ENCODE results near the gene ZNF566. TPM values are rescaled to one million over a fixed set of nuclear protein-coding genes. Genes with fewer than 3 reads are reported as not detected.

ZNF566 gene
- total and polyA plus RNA-seq, 2 of the 13 experiments (the other 11 are each of a cell fraction or from before 2014, with no cell fraction given), result 4.8 to 13.7 TPM

- TF ChIP-seq U2AF1 (optimal IDR thresholded peaks at IDR 0.05; ENCODE audit: low read depth, low read length) (no peak), DMTF1 (CRISPR knock-in tag; IDR thresholded peaks at IDR 0.05) (no peak), ZEB1 (IDR thresholded peaks at IDR 0.05; ENCODE audit: insufficient replicate concordance, low read depth) (no peak), ERF (CRISPR knock-in tag; IDR thresholded peaks at IDR 0.05) (no peak), E2F1 (CRISPR knock-in tag; IDR thresholded peaks at IDR 0.05) (no peak), ZNF678 (CRISPR knock-in tag; IDR thresholded peaks at IDR 0.05) (no peak), ZBTB33 (CRISPR knock-in tag; IDR thresholded peaks at IDR 0.05) (no peak), ZNF496 (CRISPR knock-in tag; IDR thresholded peaks at IDR 0.05; ENCODE audit: insufficient replicate concordance) (no peak), PAWR (CRISPR knock-in tag; IDR thresholded peaks at IDR 0.05; ENCODE audit: borderline replicate concordance) (no peak), ARNT2 (CRISPR knock-in tag; IDR thresholded peaks at IDR 0.05; ENCODE audit: low read depth) (no peak), REST (IDR thresholded peaks at IDR 0.05; ENCODE audit: borderline replicate concordance in 1 of 2, low read depth in 1 of 2, low read length in 2 of 2) (no peak), ZNF331 (CRISPR knock-in tag; IDR thresholded peaks at IDR 0.05) (no peak), MTF1 (CRISPR knock-in tag; IDR thresholded peaks at IDR 0.05) (no peak; the same call in 1 of the 2 replicates), KDM2A (CRISPR knock-in tag; IDR thresholded peaks at IDR 0.05; ENCODE audit: borderline replicate concordance, low read depth) (peak; percentile 59; the same call in 1 of the 2 replicates), TAF1 (CRISPR knock-in tag; IDR thresholded peaks at IDR 0.05) (peak; percentile 69), PITX1 (CRISPR knock-in tag; IDR thresholded peaks at IDR 0.05) (no peak), ELF4 (CRISPR knock-in tag; IDR thresholded peaks at IDR 0.05; ENCODE audit: borderline replicate concordance) (no peak), HNRNPLL (IDR thresholded peaks at IDR 0.05; ENCODE audit: low read depth, low read length, poor library complexity, severe bottlenecking) (peak; percentile 49), ZNF232 (CRISPR knock-in tag; IDR thresholded peaks at IDR 0.05; ENCODE audit: borderline replicate concordance) (no peak), ZNF510 (CRISPR knock-in tag; IDR thresholded peaks at IDR 0.05; ENCODE audit: low read depth) (no peak), CHD4 (IDR thresholded peaks at IDR 0.05; ENCODE audit: borderline replicate concordance, low read length) (no peak)
Measured at GRCh38 chr19:36418287-36419001, 70.9 kb downstream of the ZNF566 start, which contains the start of gene ZFP82 (continued).
